ENCODE data around the gene SHTN1.
A peak's percentile ranks its signal among the peaks of the same experiment; 100 is the strongest.

Gene SHTN1

DNA sequence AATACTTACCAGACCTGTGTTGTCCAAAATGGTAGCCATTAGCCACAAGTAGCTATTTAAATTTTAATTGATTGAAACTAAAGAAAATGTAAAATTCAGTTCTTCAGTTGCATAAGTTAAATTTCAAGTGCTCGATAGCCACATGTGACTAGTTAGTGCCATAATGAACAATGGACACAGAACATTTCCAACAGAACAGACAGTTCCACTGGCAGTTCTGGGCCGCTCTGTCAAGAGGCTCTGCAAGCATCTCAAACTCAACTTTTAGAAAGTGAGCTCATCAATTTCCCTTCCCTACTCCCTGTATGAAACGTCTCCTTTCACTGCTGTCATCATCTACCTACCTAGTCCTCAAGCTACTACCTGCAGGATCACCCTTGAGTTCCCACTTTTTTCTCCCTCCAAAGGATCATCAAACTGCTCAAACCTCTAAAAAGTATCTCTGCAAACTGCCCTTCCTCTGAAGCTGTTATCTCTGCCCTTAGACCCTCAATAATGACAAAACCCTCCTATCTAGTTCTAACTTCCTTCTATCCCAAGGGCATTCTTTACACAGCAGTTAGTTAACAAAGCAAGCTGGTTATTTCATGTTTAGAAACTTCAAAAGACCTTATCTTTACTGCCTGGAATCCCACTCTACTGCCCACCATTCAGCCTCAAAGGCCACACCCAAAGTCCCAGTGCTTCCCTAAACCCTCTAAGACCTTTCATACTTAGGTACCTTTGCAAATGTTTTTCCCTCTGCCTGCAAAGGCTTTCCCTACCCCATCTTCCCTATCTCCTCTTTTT is 20.6 kb downstream of the SHTN1 start:
- no peak for DNase-seq

DNA sequence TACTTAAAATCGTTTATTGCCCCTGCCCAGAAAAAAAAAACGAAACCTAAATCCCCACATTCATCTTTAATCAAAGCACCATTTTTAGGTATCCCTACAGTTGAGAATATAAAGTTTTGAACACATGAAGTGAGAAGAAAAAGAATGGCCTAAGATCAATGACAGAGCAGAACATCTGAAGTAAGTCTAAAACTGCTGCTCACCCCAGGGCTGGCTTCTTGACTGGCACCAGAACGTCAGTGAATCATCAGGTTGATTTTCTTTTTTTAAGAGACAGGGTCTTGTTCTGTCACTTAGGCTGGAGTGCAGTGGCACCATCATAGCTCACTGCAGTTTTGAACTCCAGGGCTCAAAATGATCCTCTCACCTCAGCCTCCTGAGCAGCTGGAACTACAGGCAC is 24.9 kb downstream of the SHTN1 start:
- DNase-seq: no peak

- DNase-seq: no peak
Observed at GRCh38 chr10:116978901-116979300, 26.1 kb downstream of the SHTN1 start.

GRCh38 chr10:116974456-116975005 is 30.5 kb downstream of the SHTN1 start:
- DNase-seq: no peak

GRCh38 chr10:116973946-116974455 is 31.0 kb downstream of the SHTN1 start:
- no peak for DNase-seq

- no peak for DNase-seq
Observed at GRCh38 chr10:116973371-116973905, 31.5 kb downstream of the SHTN1 start.

DNA sequence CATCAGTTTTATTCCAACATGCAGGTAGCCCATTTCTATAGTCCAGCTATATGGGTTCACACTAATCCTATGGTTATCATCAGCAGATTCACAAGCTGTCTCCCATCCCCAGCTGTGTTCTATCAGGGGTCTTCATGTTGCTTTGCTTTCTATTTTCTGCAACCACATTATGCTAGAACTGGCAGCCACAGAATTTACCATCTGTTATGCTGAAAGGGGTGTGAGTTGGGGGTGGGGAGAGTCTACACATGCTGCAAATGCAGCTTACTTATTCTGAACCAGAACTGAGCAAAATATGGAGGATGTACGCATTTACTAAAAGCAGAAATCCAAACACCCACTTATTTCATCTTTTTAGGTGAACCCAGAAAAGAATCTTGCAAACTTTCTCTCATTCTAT is 32.9 kb downstream of the SHTN1 start:
- DNase-seq: no peak

DNA sequence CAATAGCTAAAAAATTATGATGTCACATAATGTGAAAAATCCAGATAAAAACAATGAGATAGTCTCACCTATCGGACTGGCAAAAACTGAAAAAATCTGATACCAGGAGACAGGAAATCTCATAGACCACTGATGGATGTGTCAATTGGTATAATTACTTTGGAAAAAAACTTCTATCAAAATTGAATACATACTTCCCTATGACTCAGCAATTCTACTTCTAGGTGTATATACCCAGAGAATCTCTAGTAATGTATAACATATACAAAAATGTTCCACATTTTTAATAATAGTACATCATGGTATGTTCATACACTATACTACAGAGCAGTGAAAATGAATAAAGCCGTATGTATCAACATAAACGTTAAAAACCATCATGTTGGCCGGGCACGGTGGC is 34.9 kb downstream of the SHTN1 start:
- no peak for DNase-seq

DNA sequence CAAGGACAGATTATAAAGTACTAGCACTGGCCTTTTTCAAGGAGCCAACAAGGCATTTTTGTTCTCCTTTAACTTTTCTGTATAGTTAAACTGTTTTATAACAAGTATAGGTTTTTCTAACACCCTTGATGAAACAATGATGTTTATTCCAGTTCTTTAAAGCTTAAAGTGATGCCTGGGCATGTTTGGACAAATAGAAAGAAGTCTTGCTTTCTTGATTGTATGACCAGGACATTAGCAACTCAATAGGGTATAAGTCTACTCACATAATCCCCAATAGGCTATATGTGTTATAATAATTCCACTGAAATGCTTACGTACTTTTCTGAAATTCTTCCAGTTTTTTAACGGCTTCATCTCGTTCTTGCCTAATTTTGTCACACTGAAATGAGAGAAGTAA is 36.7 kb downstream of the SHTN1 start:
- DNase-seq: no peak

DNA sequence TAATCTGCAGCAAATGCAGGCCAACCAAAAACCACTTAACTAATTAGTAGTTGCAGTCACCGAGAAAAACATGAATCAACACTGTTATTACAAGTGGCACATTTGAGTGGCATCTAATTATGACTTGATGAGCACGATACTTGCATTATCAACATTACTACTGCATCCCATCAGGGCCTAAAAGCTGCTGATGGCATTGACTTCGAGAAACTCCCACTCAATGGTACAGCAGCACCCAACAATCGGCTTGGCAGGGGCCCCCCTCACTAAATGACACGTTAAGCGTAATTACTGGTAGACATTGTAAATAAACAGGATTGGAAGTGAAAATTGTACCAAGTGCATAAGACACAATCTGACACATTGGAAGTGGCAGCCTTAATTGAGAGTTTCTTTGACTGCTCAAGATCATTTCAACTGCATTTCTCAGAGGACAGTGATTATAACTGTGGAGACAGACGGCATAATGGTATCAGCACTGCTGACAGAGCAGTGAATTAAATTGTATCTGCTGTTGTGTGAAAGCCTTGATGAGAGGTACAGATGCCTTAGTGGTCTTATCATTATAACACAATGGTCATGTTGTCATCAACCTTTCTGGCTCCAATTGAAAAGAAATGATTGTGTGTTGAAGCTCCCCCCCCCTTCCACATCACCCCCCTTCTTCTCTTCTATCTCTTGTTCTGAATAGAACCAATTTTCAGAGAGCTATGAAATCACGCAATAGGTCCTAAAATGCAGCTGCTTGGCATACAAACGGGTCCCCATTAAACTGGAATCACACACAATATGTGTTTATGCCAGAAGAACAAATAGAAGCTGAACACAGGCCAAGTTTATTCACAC is 43.4 kb downstream of the SHTN1 start:
- peak; percentile 62 for DNase-seq

GRCh38 chr10:116960066-116960776 is 44.8 kb downstream of the SHTN1 start:
- DNase-seq: no peak

DNA sequence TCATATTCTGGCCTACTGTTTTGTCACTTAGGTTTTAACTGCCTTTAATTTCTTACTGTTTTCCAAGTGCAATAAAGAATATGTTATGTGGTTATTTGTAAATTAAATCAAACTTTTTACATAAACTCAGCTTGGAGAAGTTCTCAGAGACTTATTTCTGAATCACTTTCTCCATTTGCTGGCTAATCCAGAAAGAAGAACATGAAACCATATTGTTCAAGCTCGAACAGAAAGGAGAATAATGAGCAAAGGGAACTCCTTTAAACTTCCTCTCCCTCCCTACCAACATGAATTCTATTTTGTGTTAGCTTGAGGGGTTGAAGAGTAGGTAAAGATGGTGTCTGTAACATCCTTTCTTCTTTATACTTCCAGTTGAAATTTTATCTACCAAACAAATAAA is 52.3 kb downstream of the SHTN1 start:
- no peak for DNase-seq

DNA sequence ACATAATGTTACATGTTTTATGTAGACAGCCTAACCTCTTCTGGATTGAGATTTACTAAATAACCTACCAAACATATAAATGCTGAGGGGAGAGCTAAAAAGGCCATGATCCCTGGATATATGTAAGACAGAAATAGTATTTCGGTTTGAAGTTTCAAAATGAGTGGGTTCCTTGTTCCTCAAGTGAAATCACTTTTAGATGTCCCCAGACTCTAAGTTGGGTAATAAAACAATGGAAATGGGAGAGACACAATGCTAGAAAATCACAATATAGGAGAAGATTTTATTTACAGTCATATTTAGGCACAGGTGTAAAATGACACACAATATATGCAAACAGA is 56.5 kb downstream of the SHTN1 start:
- no peak for DNase-seq

DNA sequence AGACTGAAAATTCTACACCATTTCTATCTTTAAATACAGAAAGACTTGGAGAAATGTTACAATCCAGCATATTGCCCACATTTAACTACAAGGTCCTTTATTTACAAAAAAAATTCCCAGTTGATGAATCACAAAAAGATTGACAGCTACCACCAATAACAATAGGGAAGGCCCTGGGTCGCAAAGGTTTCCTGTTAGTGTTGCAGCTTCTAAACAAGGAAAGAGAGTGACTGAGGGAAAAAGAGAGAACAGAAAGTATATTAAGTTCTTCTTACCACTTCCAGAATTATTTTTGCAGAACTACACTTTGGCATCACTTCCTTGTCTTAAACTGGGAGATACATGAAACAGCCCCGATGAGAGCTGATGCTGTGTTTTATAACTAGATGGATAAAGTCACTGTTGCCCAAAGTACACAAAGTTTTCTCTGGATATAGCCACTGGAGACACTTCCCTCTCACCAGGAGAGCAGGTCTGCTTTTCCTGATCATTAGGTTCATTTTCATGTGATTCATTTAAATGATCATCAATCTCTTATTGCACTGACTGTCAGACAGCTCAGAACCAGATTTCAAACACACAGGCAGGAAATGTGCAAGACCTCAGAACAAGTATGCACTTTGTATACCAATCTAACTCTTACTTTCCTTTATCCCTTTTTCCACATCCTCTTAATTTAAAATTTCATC is 57.0 kb downstream of the SHTN1 start:
- no peak for DNase-seq

DNA sequence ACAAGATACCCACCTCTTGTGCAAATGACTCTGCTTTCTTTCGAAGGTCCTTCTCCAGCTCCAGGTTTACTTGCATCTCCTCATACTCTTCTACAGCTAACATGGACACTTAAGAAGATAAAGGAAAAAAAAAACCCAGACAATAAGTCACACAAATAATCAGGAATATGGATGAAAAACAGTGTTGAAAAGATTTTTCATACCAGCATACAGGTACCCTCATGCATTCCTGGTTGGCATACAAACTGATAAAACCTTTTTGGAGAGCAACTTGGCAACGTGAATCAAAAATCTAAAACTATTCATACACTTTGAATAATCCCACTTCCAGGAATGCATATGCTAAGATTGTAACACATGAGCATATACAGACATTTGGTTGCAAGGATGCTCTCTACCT is 60.1 kb downstream of the SHTN1 start:
- DNase-seq: no peak

DNA sequence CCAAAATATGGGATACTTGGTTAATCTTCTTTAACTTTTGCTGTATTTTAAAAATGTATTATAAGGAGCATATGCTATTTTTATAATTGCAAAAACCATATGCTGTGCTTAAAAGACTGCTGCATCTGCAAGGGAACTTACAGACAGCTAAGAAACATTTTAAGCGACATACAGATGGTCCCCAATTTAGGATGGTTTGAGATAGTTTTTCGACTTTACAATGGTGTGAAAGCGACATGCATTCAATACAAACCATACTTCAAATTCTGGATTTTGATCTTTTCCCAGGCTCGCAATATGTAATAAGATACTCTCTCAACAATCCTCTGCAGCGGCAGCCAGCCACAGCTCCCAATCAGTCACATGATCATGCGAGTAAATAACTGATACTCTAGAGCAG is 73.2 kb downstream of the SHTN1 start:
- DNase-seq: no peak

DNA sequence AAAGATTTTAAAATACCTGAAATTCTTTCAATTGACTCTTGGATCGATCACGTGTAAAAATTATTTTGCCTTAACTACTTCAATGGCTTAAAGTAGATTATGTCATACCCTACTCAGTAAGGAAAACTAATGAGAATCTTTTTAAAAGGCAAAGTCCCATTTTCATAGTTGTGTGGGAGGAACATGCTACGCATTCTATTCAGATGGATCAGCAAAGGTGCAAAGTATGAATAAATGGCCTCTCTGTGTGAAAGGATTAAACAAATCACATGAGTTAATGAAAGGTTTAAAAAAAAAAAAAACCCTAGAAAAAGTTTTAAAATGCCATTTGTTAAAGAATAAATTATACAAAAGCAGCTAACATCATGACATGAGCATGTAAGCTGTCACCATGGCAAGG is 78.6 kb downstream of the SHTN1 start:
- DNase-seq: no peak

DNA sequence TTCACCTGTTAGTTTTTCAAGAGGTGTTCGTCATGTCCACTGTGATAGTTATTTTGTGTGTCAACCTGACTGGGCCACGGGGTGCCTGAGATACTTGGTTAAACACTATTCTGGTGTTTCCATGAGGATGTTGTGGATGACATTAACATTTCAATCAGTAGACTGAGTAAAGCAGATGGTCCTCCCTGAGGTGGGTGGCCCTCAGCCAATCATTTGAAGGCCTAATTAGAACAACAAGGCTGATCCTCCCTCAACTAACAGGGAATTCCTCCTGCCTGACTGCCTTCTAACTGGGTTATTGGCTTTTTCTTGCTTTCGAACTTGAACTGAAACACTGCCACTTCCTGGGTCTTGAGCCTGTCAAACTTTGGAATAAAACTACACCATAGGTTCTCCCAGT is 79.9 kb downstream of the SHTN1 start:
- DNase-seq: no peak

DNA sequence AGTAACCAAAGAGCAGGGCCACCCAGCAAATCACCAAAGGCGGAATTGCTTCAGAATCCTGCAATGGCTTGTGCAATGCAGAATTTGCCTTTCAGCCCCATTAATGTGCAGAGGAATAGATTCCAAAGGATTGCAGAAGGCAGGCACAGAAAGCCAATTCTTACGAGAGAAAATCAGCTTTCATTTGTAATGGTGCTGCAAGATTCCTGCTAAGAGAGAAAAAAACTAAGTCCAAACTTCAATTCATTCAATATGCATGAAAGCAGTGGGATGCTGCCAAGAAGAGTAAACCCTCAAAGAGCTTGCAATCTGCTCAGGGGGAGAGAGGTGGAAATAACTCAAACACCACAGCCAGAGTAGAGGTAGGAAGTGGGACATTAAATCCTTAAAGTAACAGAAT is 85.3 kb downstream of the SHTN1 start:
- no peak for DNase-seq

DNA sequence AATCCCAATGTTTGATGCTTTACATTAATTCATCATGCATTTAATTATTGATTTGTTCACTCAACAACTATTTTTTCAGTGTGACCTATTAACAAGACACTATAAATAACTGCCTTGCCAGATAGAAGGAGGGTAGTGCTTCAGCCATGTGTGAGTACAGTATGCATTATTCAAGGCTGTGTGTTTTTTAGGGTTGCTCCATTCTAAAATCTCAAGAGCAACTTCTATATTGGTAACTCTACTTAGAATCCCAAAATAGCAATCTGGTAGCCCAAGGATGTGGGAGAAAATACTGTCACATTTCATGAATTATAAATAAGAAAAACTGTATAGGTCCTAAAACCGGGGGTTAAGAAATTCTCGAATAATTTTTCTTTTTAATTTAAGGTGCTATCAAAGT is 85.8 kb downstream of the SHTN1 start:
- DNase-seq: no peak

- DNase-seq: no peak
Observed at GRCh38 chr10:116918583-116918982, 86.4 kb downstream of the SHTN1 start.

DNA sequence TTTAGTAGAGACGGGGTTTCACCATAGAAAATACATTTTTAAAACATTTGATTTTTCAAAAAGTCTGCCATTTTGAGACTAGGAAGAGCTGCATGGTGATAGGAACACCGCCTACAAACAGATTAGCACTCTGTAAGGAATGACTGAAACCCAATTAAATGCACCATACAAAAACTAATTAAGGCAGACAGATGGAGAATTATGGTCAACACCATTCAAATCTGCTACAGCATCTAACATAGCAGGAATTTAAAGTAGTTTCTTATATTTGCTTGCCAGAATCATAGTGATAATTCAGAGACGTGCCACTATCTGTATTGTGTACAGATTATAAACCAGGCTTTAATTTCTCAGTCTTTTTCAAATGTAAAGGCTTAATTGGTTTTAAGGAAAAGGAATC is 87.5 kb downstream of the SHTN1 start:
- no peak for DNase-seq

Data from SHP77 treated with DMSO at 0.1 percent for 48 hours (cell line).